Measurements from ENCODE around the gene PZP. TPM values are rescaled to one million over a fixed set of nuclear protein-coding genes. Genes with fewer than 3 reads are reported as not detected.
A peak's percentile ranks its signal among the peaks of the same experiment; 100 is the strongest.

PZP gene
- total and polyA plus RNA-seq, 2 of the 13 experiments (the other 11 are each of a cell fraction or from before 2014, with no cell fraction given): 0.07 to 0.89 TPM

DNA sequence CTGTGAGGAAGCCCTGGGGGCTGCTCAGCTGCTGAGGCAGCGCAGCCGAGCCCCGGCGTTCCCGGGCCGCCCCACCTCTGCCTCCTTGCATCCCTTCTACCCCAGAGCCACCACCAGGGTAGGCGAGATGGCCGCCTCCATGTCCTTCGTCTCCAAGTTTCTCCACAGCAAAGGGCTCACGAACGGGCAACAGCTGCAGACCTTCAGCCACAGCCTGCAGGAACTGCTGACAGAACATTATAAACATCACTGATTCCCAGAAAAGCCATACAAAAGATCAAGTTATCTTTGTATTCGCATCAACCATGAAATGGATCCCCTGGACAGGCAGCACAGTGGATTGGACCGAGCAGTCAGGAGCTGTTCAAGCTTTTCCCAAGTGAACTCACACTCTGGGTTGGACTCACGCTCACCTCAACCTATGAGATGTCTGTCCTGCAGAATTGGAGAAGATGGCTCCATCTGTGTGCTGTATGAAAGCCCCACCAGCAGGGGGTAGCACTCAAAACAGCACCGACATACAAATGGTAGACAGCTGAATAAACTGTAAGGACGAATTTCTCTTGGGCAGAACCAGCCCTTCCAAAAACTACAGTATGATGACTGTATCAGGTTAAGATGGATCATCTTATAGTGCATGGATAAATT, 73.1 kb downstream of the PZP start (continued):
- TF ChIP-seq CEBPZ (IDR thresholded peaks at IDR 0.05; ENCODE audit: low read length): no peak
- TF ChIP-seq ZMAT3 (CRISPR knock-in tag; conservative IDR thresholded peaks at IDR 0.05): no peak
- TF ChIP-seq, protein P1, sequence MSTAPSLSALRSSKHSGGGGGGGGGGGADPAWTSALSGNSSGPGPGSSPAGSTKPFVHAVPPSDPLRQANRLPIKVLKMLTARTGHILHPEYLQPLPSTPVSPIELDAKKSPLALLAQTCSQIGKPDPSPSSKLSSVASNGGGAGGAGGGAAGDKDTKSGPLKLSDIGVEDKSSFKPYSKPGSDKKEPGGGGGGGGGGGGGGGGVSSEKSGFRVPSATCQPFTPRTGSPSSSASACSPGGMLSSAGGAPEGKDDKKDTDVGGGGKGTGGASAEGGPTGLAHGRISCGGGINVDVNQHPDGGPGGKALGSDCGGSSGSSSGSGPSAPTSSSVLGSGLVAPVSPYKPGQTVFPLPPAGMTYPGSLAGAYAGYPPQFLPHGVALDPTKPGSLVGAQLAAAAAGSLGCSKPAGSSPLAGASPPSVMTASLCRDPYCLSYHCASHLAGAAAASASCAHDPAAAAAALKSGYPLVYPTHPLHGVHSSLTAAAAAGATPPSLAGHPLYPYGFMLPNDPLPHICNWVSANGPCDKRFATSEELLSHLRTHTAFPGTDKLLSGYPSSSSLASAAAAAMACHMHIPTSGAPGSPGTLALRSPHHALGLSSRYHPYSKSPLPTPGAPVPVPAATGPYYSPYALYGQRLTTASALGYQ (CRISPR knock-in tag; IDR thresholded peaks at IDR 0.05): no peak
- TF ChIP-seq IKZF5 (CRISPR knock-in tag; IDR thresholded peaks at IDR 0.05): no peak
- no peak for TF ChIP-seq HDAC6 (IDR thresholded peaks at IDR 0.05; ENCODE audit: low read depth, low read length)
- peak; percentile 59; the same call in 1 of the 2 replicates for TF ChIP-seq KAT7 (CRISPR knock-in tag; IDR thresholded peaks at IDR 0.05; ENCODE audit: borderline replicate concordance)
- peak; percentile 70 for TF ChIP-seq SMC3 (IDR thresholded peaks at IDR 0.05; ENCODE audit: low read length)
- no peak for TF ChIP-seq RAD51 (IDR thresholded peaks at IDR 0.05; ENCODE audit: borderline replicate concordance)
- peak; percentile 61 for TF ChIP-seq STAG1 (CRISPR knock-in tag; IDR thresholded peaks at IDR 0.05)
- 0 out of 2 replicates have a peak, but pooled peaks have one; percentile 14 for TF ChIP-seq GFI1 (CRISPR knock-in tag; IDR thresholded peaks at IDR 0.05; ENCODE audit: borderline replicate concordance)
- TF ChIP-seq, protein P2, sequence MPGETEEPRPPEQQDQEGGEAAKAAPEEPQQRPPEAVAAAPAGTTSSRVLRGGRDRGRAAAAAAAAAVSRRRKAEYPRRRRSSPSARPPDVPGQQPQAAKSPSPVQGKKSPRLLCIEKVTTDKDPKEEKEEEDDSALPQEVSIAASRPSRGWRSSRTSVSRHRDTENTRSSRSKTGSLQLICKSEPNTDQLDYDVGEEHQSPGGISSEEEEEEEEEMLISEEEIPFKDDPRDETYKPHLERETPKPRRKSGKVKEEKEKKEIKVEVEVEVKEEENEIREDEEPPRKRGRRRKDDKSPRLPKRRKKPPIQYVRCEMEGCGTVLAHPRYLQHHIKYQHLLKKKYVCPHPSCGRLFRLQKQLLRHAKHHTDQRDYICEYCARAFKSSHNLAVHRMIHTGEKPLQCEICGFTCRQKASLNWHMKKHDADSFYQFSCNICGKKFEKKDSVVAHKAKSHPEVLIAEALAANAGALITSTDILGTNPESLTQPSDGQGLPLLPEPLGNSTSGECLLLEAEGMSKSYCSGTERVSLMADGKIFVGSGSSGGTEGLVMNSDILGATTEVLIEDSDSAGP (CRISPR knock-in tag; IDR thresholded peaks at IDR 0.05; ENCODE audit: borderline replicate concordance): 0 out of 2 replicates have a peak, but pooled peaks have one; percentile 15
- peak; percentile 36; the same call in 1 of the 2 replicates for TF ChIP-seq ZMYM4 (CRISPR knock-in tag; IDR thresholded peaks at IDR 0.05)
- no peak for TF ChIP-seq ZSCAN29 (CRISPR knock-in tag; conservative IDR thresholded peaks at IDR 0.05)
- 0 out of 2 replicates have a peak, but pooled peaks have one; percentile 14 for TF ChIP-seq ZFX (CRISPR knock-in tag; IDR thresholded peaks at IDR 0.05; ENCODE audit: low read depth)
- 0 out of 2 replicates have a peak, but pooled peaks have one; percentile 7 for TF ChIP-seq CREB1 (IDR thresholded peaks at IDR 0.05)
- no peak for TF ChIP-seq CREB1 (CRISPR knock-in tag; IDR thresholded peaks at IDR 0.05)
- no peak for TF ChIP-seq ARHGAP35 (CRISPR knock-in tag; IDR thresholded peaks at IDR 0.05; ENCODE audit: borderline replicate concordance)
- no peak for TF ChIP-seq ARID2 (CRISPR knock-in tag; IDR thresholded peaks at IDR 0.05; ENCODE audit: borderline replicate concordance)
- no peak for TF ChIP-seq SYNCRIP (IDR thresholded peaks at IDR 0.05; ENCODE audit: insufficient read depth, low read depth, low read length)
- TF ChIP-seq SALL1 (CRISPR knock-in tag; IDR thresholded peaks at IDR 0.05): peak; percentile 66
- TF ChIP-seq BRD4 (CRISPR knock-in tag; IDR thresholded peaks at IDR 0.05): 0 out of 2 replicates have a peak, but pooled peaks have one; percentile 28
- TF ChIP-seq ZBTB38 (CRISPR knock-in tag; IDR thresholded peaks at IDR 0.05): peak; percentile 55; the same call in 1 of the 2 replicates
- TF ChIP-seq ZNF644 (CRISPR knock-in tag; IDR thresholded peaks at IDR 0.05; ENCODE audit: low read depth): peak; percentile 74; the same call in 1 of the 2 replicates
